Superior temporal gyrus (tissue), 1 donor: ENCODE measurements around the gene LGR5.

Source experiments
- DNase-seq: peaks from one replicate; pipeline ENCODE4 v3.0.0-alpha.2; 2016; ENCODE audit errors: extremely low spot score

The LGR5 gene, protein sequence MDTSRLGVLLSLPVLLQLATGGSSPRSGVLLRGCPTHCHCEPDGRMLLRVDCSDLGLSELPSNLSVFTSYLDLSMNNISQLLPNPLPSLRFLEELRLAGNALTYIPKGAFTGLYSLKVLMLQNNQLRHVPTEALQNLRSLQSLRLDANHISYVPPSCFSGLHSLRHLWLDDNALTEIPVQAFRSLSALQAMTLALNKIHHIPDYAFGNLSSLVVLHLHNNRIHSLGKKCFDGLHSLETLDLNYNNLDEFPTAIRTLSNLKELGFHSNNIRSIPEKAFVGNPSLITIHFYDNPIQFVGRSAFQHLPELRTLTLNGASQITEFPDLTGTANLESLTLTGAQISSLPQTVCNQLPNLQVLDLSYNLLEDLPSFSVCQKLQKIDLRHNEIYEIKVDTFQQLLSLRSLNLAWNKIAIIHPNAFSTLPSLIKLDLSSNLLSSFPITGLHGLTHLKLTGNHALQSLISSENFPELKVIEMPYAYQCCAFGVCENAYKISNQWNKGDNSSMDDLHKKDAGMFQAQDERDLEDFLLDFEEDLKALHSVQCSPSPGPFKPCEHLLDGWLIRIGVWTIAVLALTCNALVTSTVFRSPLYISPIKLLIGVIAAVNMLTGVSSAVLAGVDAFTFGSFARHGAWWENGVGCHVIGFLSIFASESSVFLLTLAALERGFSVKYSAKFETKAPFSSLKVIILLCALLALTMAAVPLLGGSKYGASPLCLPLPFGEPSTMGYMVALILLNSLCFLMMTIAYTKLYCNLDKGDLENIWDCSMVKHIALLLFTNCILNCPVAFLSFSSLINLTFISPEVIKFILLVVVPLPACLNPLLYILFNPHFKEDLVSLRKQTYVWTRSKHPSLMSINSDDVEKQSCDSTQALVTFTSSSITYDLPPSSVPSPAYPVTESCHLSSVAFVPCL

GRCh38 chr12:71439613-71440344, at the start of gene LGR5:
TSS of gene LGR5 (plus strand) at chr12:71439798. CDS start at chr12:71440081, 283 bp downstream.
- peak; percentile 78 for DNase-seq

DNA sequence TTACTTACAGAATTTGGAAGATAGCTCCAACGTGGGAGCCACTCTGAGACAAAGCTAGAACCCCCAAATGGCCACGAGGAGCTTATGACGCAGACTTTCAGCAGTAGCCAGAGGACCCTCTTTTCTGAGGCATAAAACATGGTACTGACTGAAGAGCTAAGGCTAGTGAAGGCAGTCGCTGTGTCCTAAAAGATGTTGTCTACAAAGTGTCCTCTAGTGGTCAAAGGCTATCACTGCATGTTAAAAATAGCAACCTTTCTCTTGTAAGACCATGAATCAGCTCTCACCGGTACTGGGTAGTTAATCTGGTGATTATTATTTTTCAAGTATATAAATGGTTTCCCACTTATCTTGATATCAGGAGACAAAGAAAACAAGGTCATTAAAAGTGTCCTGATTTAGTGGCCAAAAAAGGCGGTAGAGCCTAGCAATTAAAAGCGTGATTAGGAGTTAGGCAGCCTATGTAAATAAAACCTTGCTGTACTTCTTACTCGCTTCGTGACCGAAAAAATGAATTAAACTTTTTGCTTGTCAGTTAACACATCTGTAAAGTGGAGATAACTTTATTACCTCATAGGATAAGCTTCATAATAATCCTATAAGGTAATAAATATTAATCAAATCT, 47.0 kb upstream of the LGR5 start:
- peak; percentile 74 for DNase-seq

GRCh38 chr12:71393625-71394024, 46.0 kb upstream of the LGR5 start:
- no peak for DNase-seq

- no peak for DNase-seq
Measured at GRCh38 chr12:71397433-71397954, 42.1 kb upstream of the LGR5 start.

DNA sequence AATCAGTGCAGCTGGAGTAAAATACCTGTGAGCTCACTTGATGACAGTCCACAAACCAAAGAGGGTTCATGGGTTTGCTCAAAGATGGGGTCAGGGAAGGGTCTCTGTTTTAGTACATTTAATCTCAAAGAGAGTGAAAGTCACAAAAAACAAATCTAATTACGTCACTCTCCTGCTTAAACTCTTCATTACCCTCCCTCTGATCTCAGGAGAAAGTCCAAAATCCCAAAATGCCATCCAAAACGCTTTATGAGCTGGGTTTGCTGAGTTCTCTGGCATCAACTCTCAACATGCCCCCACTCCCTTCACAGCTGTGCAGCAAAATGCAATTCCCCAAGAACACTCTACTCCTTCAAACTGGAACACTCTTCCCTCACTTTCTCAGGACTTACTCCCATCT, 40.4 kb upstream of the LGR5 start:
- DNase-seq: no peak

DNA sequence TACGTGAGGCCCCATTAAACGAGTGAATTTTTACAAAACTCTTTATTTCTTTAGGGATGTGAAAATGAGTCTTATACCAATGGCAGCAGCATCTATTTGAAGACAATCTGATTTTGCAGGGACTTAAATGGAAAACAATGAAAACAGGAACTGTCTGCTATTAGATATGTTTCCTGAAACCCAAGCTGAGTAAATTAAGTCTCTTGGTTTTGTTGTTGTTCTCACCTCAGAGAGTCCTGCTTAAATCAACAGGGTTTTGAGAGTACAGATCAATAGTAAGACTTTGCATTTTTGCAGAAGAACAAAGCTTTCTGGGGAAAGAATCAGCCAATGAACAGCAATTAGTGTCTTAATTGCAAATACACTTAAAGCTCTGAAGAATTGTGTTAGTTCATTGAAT, 39.1 kb upstream of the LGR5 start:
- DNase-seq: no peak

GRCh38 chr12:71405884-71406283, 33.7 kb upstream of the LGR5 start:
- no peak for DNase-seq

GRCh38 chr12:71407732-71408131, 31.9 kb upstream of the LGR5 start:
- no peak for DNase-seq

- DNase-seq: no peak
Measured at GRCh38 chr12:71410844-71411243, 28.8 kb upstream of the LGR5 start.

DNA sequence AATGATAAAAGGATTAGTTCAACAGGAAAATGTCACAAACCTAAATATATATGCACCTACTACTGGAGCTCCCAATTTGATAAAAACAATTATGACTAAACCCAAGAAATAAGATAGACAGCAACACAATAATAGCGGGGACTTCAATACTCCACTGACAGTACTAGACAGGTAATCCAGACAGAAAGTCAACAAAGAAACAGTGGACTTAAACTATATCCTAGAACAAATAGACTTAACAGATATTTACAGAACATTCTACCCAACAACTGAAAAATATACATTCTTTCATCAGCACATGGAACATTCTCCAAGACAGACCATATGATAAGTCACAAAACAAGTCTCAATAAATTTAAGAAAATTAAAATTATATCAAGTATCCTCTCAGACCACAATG, 28.0 kb upstream of the LGR5 start:
- no peak for DNase-seq

GRCh38 chr12:71415336-71416231, 24.0 kb upstream of the LGR5 start:
- DNase-seq: peak; percentile 93

DNA sequence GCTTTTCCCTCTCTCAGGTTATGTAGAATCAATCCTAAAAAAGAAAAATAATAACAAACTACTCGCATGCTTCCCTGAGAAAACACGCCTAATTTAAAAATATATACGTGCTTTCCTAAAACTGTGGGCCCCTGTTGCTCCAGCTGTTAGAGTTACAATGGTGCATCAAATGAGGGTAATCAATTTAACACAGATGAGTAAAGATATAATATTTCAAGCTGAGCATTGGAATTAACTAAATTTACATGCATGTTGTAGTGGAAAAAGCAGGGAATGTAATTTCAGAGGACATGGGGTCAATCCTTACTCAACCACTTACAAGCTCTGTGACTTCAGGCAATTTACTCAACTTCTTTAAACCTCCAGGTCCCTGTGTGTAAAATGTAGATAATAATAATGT, 22.4 kb upstream of the LGR5 start:
- DNase-seq: no peak

GRCh38 chr12:71420775-71421406, 18.7 kb upstream of the LGR5 start:
- DNase-seq: no peak

DNA sequence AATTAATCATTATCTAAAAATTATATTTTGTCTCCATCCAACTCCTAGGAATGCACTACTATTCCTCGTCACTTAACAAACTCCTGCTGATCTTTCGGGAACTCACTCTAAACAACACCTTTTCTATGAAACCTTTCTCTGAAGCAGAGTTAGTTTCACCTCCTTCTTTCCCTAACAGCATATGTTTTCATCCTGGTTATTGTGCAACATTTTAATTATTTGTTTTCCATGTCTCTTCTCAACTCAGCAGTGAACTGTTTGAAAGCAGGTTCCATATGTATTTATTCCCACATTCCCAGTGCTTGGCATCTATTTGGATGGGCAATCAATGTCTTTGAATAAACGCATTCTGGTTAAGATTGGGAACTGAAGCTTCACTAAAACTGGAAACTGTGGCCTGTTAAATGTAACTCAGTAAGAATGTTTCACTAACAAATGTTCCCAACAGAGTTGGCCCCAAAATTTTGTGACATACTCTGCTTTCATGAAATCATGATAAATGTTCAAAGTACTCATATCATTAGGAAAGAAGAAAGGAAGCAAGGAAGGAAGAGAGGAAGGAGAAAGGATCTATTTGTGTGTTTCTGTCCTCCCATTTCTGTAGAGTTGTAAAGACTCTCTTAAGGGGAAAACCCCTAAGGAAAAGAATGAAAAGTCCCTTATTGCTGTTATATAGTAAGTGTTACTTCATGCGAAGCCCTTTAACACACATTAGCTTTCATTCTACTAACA, 13.9 kb upstream of the LGR5 start:
- no peak for DNase-seq

DNA sequence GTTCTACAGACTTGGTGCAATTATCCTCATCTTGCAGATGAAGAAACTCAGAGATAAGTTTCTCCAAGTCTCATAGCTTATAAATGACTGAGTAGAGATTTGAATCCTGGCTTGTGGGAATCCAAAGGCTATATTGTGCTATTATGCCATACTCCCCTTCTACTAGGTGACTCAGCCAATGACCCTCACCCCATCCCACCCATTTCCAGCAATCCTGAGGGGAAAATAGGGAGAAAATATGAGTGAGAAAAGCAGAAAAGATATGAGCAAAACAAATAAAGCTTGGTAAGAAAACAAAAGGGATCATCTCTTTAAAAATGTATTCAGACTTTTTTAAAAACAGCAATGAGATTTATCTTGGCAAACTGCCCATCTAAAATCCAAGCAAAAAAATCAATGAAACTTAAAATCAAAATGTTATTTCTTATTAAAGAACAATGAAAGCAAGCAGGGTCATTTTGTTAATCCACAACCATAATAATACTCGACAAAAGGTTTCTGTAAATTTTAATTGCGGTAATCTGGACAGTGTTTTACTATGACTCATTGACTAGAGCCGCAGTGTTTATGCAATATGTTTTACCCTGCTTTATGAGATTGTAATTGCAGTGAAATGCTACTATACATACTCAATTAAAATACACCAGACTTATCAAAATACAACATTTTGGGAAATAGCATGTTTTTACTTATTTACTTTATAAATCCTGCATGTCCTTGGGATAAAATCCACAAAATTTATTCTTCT, 13.1 kb upstream of the LGR5 start:
- DNase-seq: no peak

- DNase-seq: no peak
Measured at GRCh38 chr12:71430756-71431155, 8.8 kb upstream of the LGR5 start.

GRCh38 chr12:71431991-71432390, 7.6 kb upstream of the LGR5 start:
- no peak for DNase-seq

DNA sequence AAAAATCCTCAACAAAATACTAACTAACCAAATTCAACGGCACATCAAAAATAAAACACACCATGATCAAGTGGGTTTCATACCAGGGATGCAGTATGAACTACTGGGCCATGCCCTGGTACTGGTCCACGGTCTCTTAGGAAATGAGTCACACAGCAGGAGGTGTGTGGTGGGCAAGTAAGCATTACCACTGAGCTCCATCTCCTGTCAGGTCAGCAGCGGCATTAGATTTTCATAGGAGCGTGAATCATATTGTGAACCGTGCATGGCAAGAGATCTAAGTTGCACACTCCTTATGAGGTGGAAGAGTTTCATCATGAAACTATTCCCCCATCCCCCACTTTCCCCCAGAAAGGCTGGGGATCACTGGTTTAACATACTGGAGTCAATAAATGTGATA, 6.7 kb upstream of the LGR5 start:
- DNase-seq: no peak

GRCh38 chr12:71436696-71437095, 2.9 kb upstream of the LGR5 start:
- no peak for DNase-seq
